H9 (cell line): ENCODE measurements around the gene VPS72. TPM values are rescaled to one million over a fixed set of nuclear protein-coding genes. Genes with fewer than 3 reads are reported as not detected.

Source experiments
- DNase-seq: peaks from one replicate; pipeline ENCODE4 v3.0.0-alpha.2; 2017
- H2AFZ ChIP-seq: one replicate; pipeline ENCODE4 v1.6.1; 2013; ENCODE audit warnings: mild to moderate bottlenecking, low read length, control low read depth, moderate library complexity
- H2AK5ac ChIP-seq: 2 replicates; pipeline ENCODE4 v1.6.1; 2013; ENCODE audit warnings: low read length, control low read depth, mixed read lengths; ENCODE audit not compliant: insufficient read length
- H2BK120ac ChIP-seq: one replicate; pipeline ENCODE4 v1.6.1; 2013; ENCODE audit warnings: low read depth, mild to moderate bottlenecking, low read length, control low read depth, inconsistent platforms; ENCODE audit not compliant: poor library complexity, severe bottlenecking
- H2BK12ac ChIP-seq: 2 replicates; pipeline ENCODE4 v1.6.1; 2013; ENCODE audit warnings: low read length, control low read depth, mixed read lengths, low read depth; ENCODE audit not compliant: insufficient read length
- H2BK15ac ChIP-seq: 2 replicates; pipeline ENCODE4 v1.6.1; 2013; ENCODE audit warnings: low read depth, low read length, control low read depth
- H2BK20ac ChIP-seq: one replicate; pipeline ENCODE4 v1.6.1; 2013; ENCODE audit warnings: low read depth, mild to moderate bottlenecking, low read length, control low read depth, inconsistent platforms; ENCODE audit not compliant: poor library complexity, severe bottlenecking
- H2BK5ac ChIP-seq: 2 replicates; pipeline ENCODE4 v1.6.1; 2013; ENCODE audit warnings: low read length, control low read depth, mixed read lengths; ENCODE audit not compliant: insufficient read length
- H3K14ac ChIP-seq: 2 replicates; pipeline ENCODE4 v1.6.1; 2013; ENCODE audit warnings: low read length, control low read depth; ENCODE audit not compliant: insufficient read depth
- H3K18ac ChIP-seq: 2 replicates; pipeline ENCODE4 v1.6.1; 2013; ENCODE audit warnings: low read depth, mild to moderate bottlenecking, mixed read lengths, low read length, control low read depth; ENCODE audit not compliant: insufficient read length
- H3K23ac ChIP-seq: 2 replicates; pipeline ENCODE4 v1.6.1; 2013; ENCODE audit warnings: low read length, control low read depth, mixed read lengths, low read depth; ENCODE audit not compliant: insufficient read length
- H3K23me2 ChIP-seq: 2 replicates; pipeline ENCODE4 v1.6.1; 2013; ENCODE audit warnings: low read depth, mild to moderate bottlenecking, mixed read lengths, low read length, control low read depth; ENCODE audit not compliant: insufficient read length, poor library complexity, severe bottlenecking
- H3K27ac ChIP-seq: 2 replicates; pipeline ENCODE4 v1.5.1; 2013; ENCODE audit warnings: low read length, control low read depth, mixed read lengths, low read depth; ENCODE audit not compliant: insufficient read length
- H3K27me3 ChIP-seq: 2 replicates; pipeline ENCODE4 v1.6.1; 2013; ENCODE audit warnings: low read length, control low read depth, inconsistent platforms; ENCODE audit not compliant: insufficient read depth
- H3K4ac ChIP-seq: 2 replicates; pipeline ENCODE4 v1.6.1; 2013; ENCODE audit warnings: low read depth, mild to moderate bottlenecking, control low read depth, inconsistent platforms, low read length, moderate library complexity
- H3K4me1 ChIP-seq: 2 replicates; pipeline ENCODE4 v1.6.1; 2013; ENCODE audit warnings: low read length, control low read depth, inconsistent platforms; ENCODE audit not compliant: insufficient read depth
- H3K4me2 ChIP-seq: 2 replicates; pipeline ENCODE4 v1.6.1; 2013; ENCODE audit warnings: low read length, control low read depth, mixed read lengths; ENCODE audit not compliant: insufficient read length, insufficient read depth
- H3K56ac ChIP-seq: 2 replicates; pipeline ENCODE4 v1.6.1; 2013; ENCODE audit warnings: low read depth, mild to moderate bottlenecking, mixed read lengths, low read length, control low read depth; ENCODE audit not compliant: insufficient read length
- H3K79me1 ChIP-seq: 2 replicates; pipeline ENCODE4 v1.6.1; 2013; ENCODE audit warnings: low read depth, mild to moderate bottlenecking, moderate library complexity, low read length, control low read depth, inconsistent platforms; ENCODE audit not compliant: insufficient read depth, poor library complexity, severe bottlenecking
- H3K79me2 ChIP-seq: 2 replicates; pipeline ENCODE4 v1.6.1; 2013; ENCODE audit warnings: low read length, control low read depth, inconsistent platforms; ENCODE audit not compliant: insufficient read depth
- H3K9ac ChIP-seq: 2 replicates; pipeline ENCODE4 v1.6.1; 2013; ENCODE audit warnings: low read length, control low read depth, mixed read lengths; ENCODE audit not compliant: insufficient read length; ENCODE audit errors: extremely low read depth
- H3K9me3 ChIP-seq: one replicate; pipeline ENCODE4 v1.6.1; 2013; ENCODE audit warnings: low read depth, low read length, inconsistent platforms; ENCODE audit not compliant: control insufficient read depth
- H3T11ph ChIP-seq: one replicate; pipeline ENCODE4 v1.6.1; 2013; ENCODE audit warnings: mild to moderate bottlenecking, low read length, control low read depth, inconsistent platforms
- H4K20me1 ChIP-seq: one replicate; pipeline ENCODE4 v1.6.1; 2013; ENCODE audit not compliant: control insufficient read depth, insufficient read length, insufficient read depth
- H4K5ac ChIP-seq: 2 replicates; pipeline ENCODE4 v1.6.1; 2013; ENCODE audit warnings: low read depth, mild to moderate bottlenecking, mixed read lengths, low read length, control low read depth; ENCODE audit not compliant: insufficient read length
- H4K8ac ChIP-seq: replicated peaks from 2 replicates; pipeline ENCODE4 v1.6.1; 2013; ENCODE audit warnings: low read length, control low read depth, mixed read lengths, low read depth; ENCODE audit not compliant: insufficient read length
- H4K91ac ChIP-seq: 2 replicates; pipeline ENCODE4 v1.6.1; 2013; ENCODE audit warnings: low read depth, mild to moderate bottlenecking, moderate library complexity, mixed read lengths, low read length, control low read depth; ENCODE audit not compliant: insufficient read length
- H3K27ac Mint-ChIP-seq, 3 experiments: 2 replicates in 2 of 3; 3 replicates in 1 of 3; pipeline ENCODE4 v1.8.0; 2020 to 2021; ENCODE audit warnings: mixed read lengths in 3 of 3, mild to moderate bottlenecking in 1 of 3, moderate library complexity in 1 of 3
- H3K27me3 Mint-ChIP-seq: 2 replicates; pipeline ENCODE4 v1.8.0; 2021; ENCODE audit warnings: low read depth, mild to moderate bottlenecking, moderate library complexity, mixed read lengths
- H3K36me3 Mint-ChIP-seq, 3 experiments: 2 replicates in 2 of 3; 3 replicates in 1 of 3; pipeline ENCODE4 v1.8.0; 2020 to 2021; ENCODE audit warnings: low read depth in 3 of 3, mixed read lengths in 3 of 3; ENCODE audit not compliant: insufficient read depth in 1 of 3
- H3K4me1 Mint-ChIP-seq, 2 experiments: 2 replicates each; pipeline ENCODE4 v1.8.0; 2020; ENCODE audit warnings: mixed read lengths in 2 of 2
- H3K4me3 Mint-ChIP-seq, 2 experiments: 2 replicates in 1 of 2; 3 replicates in 1 of 2; pipeline ENCODE4 v1.8.0; 2020 to 2021; ENCODE audit warnings: mild to moderate bottlenecking in 2 of 2, mixed read lengths in 2 of 2, moderate library complexity in 1 of 2
- H3K9me3 Mint-ChIP-seq, 2 experiments: 2 replicates in 1 of 2; 3 replicates in 1 of 2; pipeline ENCODE4 v1.8.0; 2020; ENCODE audit warnings: mild to moderate bottlenecking in 2 of 2, mixed read lengths in 2 of 2, moderate library complexity in 1 of 2
- CTCF ChIP-seq: fragments of 200-600 bp; sonication (generic); conservative IDR thresholded peaks from 3 replicates; pipeline ENCODE4 v1.8.0; 2021; ENCODE audit warnings: antibody characterized with exemption, mild to moderate bottlenecking
- WGBS: extraction: QIAGEN DNeasy Blood & Tissue Kit; methylation state at CpG from one replicate; pipeline ENCODE4 v1.1.7; 2013; ENCODE audit warnings: missing lambda C conversion rate, low lambda C conversion rate, mixed read lengths; ENCODE audit not compliant: insufficient read length; ENCODE audit errors: extremely low coverage; 5-methylcytosine and 5-hydroxymethylcytosine counted together
- total RNA-seq: library from RNA; stranded (reverse); gene quantifications from 2 replicates; pipeline ENCODE4 v1.2.1, GENCODE V29; 2021

Gene VPS72
- total RNA-seq, 1 experiment from 2014 or later: 91.4 TPM

DNA sequence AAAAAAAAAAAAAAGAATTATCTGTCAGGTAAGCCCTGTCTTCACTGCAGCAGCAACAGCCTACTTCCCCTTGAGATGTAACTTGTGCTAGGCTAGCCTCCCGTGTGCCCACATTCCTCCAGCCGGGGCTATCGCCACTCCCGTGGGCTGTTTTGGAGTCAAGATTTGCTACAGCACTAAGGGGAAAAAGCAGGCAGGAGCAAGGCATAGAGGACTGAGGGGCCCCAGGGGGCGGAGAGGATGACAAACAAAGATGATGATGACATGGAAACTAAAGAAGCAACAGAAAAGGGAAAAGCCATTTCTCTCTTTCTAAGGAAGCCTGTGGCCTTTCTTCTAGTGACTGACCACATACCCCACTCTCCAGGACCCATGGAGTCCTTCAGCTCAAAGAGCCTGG, 31.7 kb downstream of the VPS72 start:
- no CpG with 5 or more reads among the region's 5 CpGs for WGBS
- Histone ChIP-seq H3K14ac (no peak overlapping the region), H3K79me2 (no peaks in the 10 kb centered on the region), H3K9ac (no peak overlapping the region), H2BK120ac (no peak overlapping the region), H4K5ac (no peak overlapping the region), H3K27ac (no peak overlapping the region), H2AFZ (no peak overlapping the region), H3K23me2 (no peaks in the 10 kb centered on the region), H3K4me2 (no peak overlapping the region), H3K23ac (no peak overlapping the region), H3K27me3 (no peaks in the 10 kb centered on the region), H4K8ac (no peak overlapping the region), H3K79me1 (no peaks in the 10 kb centered on the region), H3K4ac (no peak overlapping the region), H4K20me1 (no peaks in the 10 kb centered on the region), H4K91ac (no peak overlapping the region), H3K56ac (no peak overlapping the region), H2BK5ac (no peak overlapping the region), H3K4me1 (no peaks in the 10 kb centered on the region), H2BK15ac (no peak overlapping the region), H3T11ph (no peak overlapping the region), H3K18ac (no peak overlapping the region), H2BK20ac (no peak overlapping the region), H2AK5ac (no peak overlapping the region), H3K9me3 (no peaks in the 10 kb centered on the region), H2BK12ac (no peak overlapping the region)
- Mint-ChIP-seq H3K4me1 (peaks cover 9 to 10% of the 10 kb centered on the region in 2 experiments; a peak in 3 of 4 replicates), H3K36me3 (peaks cover 5 to 29% (median 21%) of the 10 kb centered on the region in 3 experiments; a peak in 6 of 7 replicates), H3K4me3 (no peak overlapping the region; a peak in 1 of 5 replicates), H3K27me3 (no peaks in the 10 kb centered on the region), H3K9me3 (no peaks in the 10 kb centered on the region; a peak in 1 of 5 replicates), H3K27ac (no peak overlapping the region; a peak in 1 of 7 replicates)
- no peak for DNase-seq
- no peak for TF ChIP-seq CTCF
